ENCODE measurements around the gene SEMA5A.

- TF ChIP-seq, protein P1, sequence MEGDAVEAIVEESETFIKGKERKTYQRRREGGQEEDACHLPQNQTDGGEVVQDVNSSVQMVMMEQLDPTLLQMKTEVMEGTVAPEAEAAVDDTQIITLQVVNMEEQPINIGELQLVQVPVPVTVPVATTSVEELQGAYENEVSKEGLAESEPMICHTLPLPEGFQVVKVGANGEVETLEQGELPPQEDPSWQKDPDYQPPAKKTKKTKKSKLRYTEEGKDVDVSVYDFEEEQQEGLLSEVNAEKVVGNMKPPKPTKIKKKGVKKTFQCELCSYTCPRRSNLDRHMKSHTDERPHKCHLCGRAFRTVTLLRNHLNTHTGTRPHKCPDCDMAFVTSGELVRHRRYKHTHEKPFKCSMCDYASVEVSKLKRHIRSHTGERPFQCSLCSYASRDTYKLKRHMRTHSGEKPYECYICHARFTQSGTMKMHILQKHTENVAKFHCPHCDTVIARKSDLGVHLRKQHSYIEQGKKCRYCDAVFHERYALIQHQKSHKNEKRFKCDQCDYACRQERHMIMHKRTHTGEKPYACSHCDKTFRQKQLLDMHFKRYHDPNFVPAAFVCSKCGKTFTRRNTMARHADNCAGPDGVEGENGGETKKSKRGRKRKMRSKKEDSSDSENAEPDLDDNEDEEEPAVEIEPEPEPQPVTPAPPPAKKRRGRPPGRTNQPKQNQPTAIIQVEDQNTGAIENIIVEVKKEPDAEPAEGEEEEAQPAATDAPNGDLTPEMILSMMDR (IDR thresholded peaks at IDR 0.05; ENCODE audit: insufficient read depth, low read length) = no peak
- TF ChIP-seq SPI1 (IDR thresholded peaks at IDR 0.05; ENCODE audit: borderline replicate concordance, low read depth) (no peak), REST (IDR thresholded peaks at IDR 0.05; ENCODE audit: insufficient replicate concordance, low read depth) (no peak), POLR2AphosphoS5 (IDR thresholded peaks at IDR 0.05; ENCODE audit: low read depth) (no peak), GABPA (IDR thresholded peaks at IDR 0.05; ENCODE audit: low read depth) (no peak)
Measured at GRCh38 chr5:9473624-9474023, 72.3 kb downstream of the SEMA5A start.
